PC-9 (cell line): Measurements from ENCODE around the gene EFNA2.

Source experiments
- CTCF ChIP-seq: fragments of 200-600 bp; sonication (generic); conservative IDR thresholded peaks from 2 replicates; pipeline ENCODE4 v1.6.1; 2017; ENCODE audit warnings: mixed run types, antibody characterized with exemption, mild to moderate bottlenecking, moderate library complexity
- EZH2 ChIP-seq: fragments of 200-600 bp; sonication (generic); IDR thresholded peaks from 2 replicates; pipeline ENCODE4 v1.8.0; 2017; ENCODE audit warnings: antibody characterized with exemption, low read depth

GRCh38 chr19:1307320-1307719, 21.6 kb downstream of the EFNA2 start:
- TF ChIP-seq CTCF (no peak), EZH2 (no peak)
